Measurements from ENCODE around the gene ZC3H12A. TPM values are rescaled to one million over a fixed set of nuclear protein-coding genes. Genes with fewer than 3 reads are reported as not detected.

ZC3H12A gene
- total RNA-seq, 1 experiment from 2014 or later, result 9.4 TPM

DNA sequence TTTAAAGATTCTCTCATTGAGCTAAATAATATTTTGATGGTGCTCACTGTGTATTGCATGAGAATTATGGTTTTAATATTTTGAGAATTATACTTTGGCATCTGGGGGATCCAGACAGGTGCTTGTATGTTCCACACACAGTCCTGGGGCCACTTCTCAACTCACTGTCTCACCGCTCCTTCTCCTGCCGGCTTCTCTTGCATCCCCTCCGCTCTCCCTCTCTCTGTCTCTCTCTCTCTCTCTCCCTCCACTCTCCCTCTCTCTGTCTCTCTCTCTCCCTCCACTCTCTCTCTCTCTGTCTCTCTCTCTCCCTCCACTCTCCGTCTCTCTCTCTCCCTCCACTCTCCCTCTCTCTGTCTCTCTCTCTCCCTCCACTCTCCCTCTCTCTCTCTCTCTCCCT is 32.2 kb upstream of the ZC3H12A start:
- no peak for DNase-seq (ENCODE audit: low read depth, low spot score)
- CTCF ChIA-PET, result no interaction called here
- TF ChIP-seq, protein P1, sequence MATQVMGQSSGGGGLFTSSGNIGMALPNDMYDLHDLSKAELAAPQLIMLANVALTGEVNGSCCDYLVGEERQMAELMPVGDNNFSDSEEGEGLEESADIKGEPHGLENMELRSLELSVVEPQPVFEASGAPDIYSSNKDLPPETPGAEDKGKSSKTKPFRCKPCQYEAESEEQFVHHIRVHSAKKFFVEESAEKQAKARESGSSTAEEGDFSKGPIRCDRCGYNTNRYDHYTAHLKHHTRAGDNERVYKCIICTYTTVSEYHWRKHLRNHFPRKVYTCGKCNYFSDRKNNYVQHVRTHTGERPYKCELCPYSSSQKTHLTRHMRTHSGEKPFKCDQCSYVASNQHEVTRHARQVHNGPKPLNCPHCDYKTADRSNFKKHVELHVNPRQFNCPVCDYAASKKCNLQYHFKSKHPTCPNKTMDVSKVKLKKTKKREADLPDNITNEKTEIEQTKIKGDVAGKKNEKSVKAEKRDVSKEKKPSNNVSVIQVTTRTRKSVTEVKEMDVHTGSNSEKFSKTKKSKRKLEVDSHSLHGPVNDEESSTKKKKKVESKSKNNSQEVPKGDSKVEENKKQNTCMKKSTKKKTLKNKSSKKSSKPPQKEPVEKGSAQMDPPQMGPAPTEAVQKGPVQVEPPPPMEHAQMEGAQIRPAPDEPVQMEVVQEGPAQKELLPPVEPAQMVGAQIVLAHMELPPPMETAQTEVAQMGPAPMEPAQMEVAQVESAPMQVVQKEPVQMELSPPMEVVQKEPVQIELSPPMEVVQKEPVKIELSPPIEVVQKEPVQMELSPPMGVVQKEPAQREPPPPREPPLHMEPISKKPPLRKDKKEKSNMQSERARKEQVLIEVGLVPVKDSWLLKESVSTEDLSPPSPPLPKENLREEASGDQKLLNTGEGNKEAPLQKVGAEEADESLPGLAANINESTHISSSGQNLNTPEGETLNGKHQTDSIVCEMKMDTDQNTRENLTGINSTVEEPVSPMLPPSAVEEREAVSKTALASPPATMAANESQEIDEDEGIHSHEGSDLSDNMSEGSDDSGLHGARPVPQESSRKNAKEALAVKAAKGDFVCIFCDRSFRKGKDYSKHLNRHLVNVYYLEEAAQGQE (IDR thresholded peaks at IDR 0.05; ENCODE audit: insufficient read depth in 1 of 2, low read depth in 2 of 2, low read length in 1 of 2), result no peak
- TF ChIP-seq SIN3A (IDR thresholded peaks at IDR 0.05; ENCODE audit: borderline replicate concordance, insufficient read depth, low read depth, low read length) (no peak), POLR2AphosphoS5 (IDR thresholded peaks at IDR 0.05; ENCODE audit: low read depth, low read length) (no peak), TCF7L2 (IDR thresholded peaks at IDR 0.05; ENCODE audit: low read depth, low read length) (no peak)
- TF ChIP-seq, protein P2, sequence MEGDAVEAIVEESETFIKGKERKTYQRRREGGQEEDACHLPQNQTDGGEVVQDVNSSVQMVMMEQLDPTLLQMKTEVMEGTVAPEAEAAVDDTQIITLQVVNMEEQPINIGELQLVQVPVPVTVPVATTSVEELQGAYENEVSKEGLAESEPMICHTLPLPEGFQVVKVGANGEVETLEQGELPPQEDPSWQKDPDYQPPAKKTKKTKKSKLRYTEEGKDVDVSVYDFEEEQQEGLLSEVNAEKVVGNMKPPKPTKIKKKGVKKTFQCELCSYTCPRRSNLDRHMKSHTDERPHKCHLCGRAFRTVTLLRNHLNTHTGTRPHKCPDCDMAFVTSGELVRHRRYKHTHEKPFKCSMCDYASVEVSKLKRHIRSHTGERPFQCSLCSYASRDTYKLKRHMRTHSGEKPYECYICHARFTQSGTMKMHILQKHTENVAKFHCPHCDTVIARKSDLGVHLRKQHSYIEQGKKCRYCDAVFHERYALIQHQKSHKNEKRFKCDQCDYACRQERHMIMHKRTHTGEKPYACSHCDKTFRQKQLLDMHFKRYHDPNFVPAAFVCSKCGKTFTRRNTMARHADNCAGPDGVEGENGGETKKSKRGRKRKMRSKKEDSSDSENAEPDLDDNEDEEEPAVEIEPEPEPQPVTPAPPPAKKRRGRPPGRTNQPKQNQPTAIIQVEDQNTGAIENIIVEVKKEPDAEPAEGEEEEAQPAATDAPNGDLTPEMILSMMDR (IDR thresholded peaks at IDR 0.05), result no peak
- Histone ChIP-seq H3K9me3 (ENCODE audit: control insufficient read depth, insufficient read depth, low read depth, low read length) (no peaks in the 10 kb centered on the region), H3K4me1 (ENCODE audit: control insufficient read depth, insufficient read depth, low read length) (no peaks in the 10 kb centered on the region), H3K36me3 (ENCODE audit: control insufficient read depth, insufficient read depth, low read length) (no peaks in the 10 kb centered on the region), H3K27ac (ENCODE audit: low read length) (no peak overlapping the region), H3K27me3 (ENCODE audit: control insufficient read depth, insufficient read depth, low read length) (peaks cover 3% of the 10 kb centered on the region; the same call in 1 of the 2 replicates), H3K4me3 (ENCODE audit: low read depth in 2 of 2, low read length in 2 of 2) (no peak overlapping the region)
- intact Hi-C loops (cut with micrococcal nuclease; ENCODE audit: unreplicated experiment), result no loop called here
- ATAC-seq, result no peak
- no TSS peak for BruUV-seq (replicated peaks)
- POLR2A ChIA-PET, result no interaction called here
- in situ Hi-C loops (cut with HindIII; ENCODE audit: low pct_unique_long_range_greater_than_20kb, low sequenced_read_pairs), result no loop called here

DNA sequence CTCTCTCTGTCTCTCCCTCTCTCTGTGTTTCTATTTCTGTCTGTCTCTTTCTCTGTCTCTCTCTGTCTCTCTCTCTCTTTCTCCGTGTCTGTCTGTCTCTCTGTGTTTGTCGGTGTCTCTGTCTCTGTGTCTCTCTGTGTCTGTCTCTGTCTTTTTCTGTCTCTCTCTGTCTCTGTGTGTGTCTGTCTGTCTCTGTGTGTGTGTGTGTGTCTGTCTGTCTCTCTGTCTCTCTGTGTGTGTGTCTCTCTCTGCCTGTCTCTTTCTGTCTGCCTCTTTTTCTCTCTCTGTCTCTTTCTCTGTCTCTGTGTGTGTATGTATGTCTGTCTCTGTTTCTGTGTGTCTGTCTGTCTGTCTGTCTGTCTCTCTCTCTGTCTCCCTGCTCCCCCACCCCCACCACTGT is 31.7 kb upstream of the ZC3H12A start:
- Histone ChIP-seq H3K4me1 (ENCODE audit: control insufficient read depth, insufficient read depth, low read length) (no peaks in the 10 kb centered on the region), H3K36me3 (ENCODE audit: control insufficient read depth, insufficient read depth, low read length) (no peaks in the 10 kb centered on the region), H3K9me3 (ENCODE audit: control insufficient read depth, insufficient read depth, low read depth, low read length) (no peaks in the 10 kb centered on the region), H3K27me3 (ENCODE audit: control insufficient read depth, insufficient read depth, low read length) (peaks cover 3% of the 10 kb centered on the region; the same call in 1 of the 2 replicates), H3K4me3 (ENCODE audit: low read depth in 2 of 2, low read length in 2 of 2) (no peak overlapping the region), H3K27ac (ENCODE audit: low read length) (no peak overlapping the region)
- in situ Hi-C loops (cut with HindIII; ENCODE audit: low pct_unique_long_range_greater_than_20kb, low sequenced_read_pairs), result no loop called here
- no peak for DNase-seq (ENCODE audit: low read depth, low spot score)
- TF ChIP-seq, protein P2 (IDR thresholded peaks at IDR 0.05), result no peak
- TF ChIP-seq, protein P1 (IDR thresholded peaks at IDR 0.05; ENCODE audit: insufficient read depth in 1 of 2, low read depth in 2 of 2, low read length in 1 of 2), result no peak
- TF ChIP-seq TCF7L2 (IDR thresholded peaks at IDR 0.05; ENCODE audit: low read depth, low read length) (no peak), SIN3A (IDR thresholded peaks at IDR 0.05; ENCODE audit: borderline replicate concordance, insufficient read depth, low read depth, low read length) (no peak), POLR2AphosphoS5 (IDR thresholded peaks at IDR 0.05; ENCODE audit: low read depth, low read length) (no peak)
- ATAC-seq, result no peak
- ChIA-PET POLR2A (no interaction called here), CTCF (no interaction called here)
- intact Hi-C loops (cut with micrococcal nuclease; ENCODE audit: unreplicated experiment), result no loop called here
- no TSS peak for BruUV-seq (replicated peaks)

Measured in Panc1 (cell line).